Measurements from ENCODE around the gene RNASEH2C.

The RNASEH2C gene

GRCh38 chr11:65680192-65680743, 40.3 kb downstream of the RNASEH2C start:
- no peak for DNase-seq

DNA sequence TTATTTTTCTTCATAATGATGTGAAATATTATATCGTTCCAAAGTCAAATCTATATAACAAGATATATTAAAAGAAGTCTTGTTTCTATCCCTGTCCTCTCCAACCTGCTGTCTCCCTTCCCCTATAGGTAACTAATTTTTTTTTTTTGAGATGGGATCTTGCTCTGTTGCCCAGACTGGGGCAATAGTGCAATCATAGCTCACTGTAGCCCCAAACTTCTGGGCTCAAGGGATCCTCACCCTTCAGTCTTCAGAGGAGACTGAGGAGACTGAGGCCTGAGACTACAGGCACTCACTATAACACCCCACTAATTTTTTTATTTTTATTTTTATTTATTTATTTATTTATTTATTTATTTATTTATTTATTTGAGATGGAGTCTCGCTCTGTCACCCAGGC, 47.6 kb downstream of the RNASEH2C start:
- no peak for DNase-seq

DNA sequence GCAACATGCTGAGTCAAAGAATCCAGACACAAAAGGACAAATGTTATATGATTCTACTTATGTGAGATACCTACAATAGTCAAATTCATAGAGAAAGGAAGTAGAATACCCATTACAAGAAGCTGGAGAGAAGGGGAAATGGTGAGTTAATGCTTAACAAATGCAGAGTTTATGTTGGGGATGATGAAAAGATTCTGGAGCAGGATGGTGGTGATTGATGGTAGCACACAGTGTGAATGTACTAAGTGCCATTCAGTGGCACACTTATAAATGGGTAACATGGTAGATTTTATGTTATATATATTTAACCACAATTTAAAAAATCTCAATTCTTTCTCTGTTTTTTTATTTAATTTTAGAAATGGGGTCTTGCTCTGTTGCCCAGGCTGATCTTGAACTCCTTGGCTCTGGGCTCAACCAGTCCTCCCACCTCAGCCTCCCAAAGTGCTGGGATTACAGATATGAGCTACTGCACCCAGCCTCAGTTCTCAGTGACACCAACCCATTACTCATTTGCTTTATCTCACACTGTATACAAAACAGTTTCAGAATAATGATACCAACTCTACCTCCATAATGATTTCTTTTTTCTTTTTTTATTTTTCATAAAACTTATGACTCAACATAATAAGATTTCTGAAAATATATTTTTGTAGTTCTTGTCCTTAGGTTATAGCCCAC, 48.3 kb downstream of the RNASEH2C start:
- no peak for DNase-seq
